Left forelimb (tissue), 1 donor: ENCODE measurements around the gene GSKIP.

Experiments used
- DNase-seq: peaks from one replicate; pipeline ENCODE4 v3.0.0-alpha.2; 2018; ENCODE audit warnings: low spot score

Gene GSKIP

GRCh38 chr14:96380735-96381134 lies 17.4 kb downstream of the GSKIP start:
- no peak for DNase-seq

- no peak for DNase-seq
These were observed 20.1 kb downstream of the GSKIP start for GRCh38 chr14:96383445-96383844.

GRCh38 chr14:96384053-96384452 lies 20.7 kb downstream of the GSKIP start:
- no peak for DNase-seq

- no peak for DNase-seq
These were observed 21.4 kb downstream of the GSKIP start for GRCh38 chr14:96384740-96385139.

GRCh38 chr14:96385385-96385784 lies 22.1 kb downstream of the GSKIP start:
- DNase-seq = no peak

- no peak for DNase-seq
These were observed 27.6 kb downstream of the GSKIP start for GRCh38 chr14:96390965-96391292.

- peak; percentile 94 for DNase-seq
These were observed 28.2 kb downstream of the GSKIP start for GRCh38 chr14:96391293-96392118.

- DNase-seq = no peak
These were observed 29.9 kb downstream of the GSKIP start for GRCh38 chr14:96393071-96393691.

- no peak for DNase-seq
These were observed 30.9 kb downstream of the GSKIP start for GRCh38 chr14:96394047-96394815.

GRCh38 chr14:96398432-96398831 lies 35.1 kb downstream of the GSKIP start:
- no peak for DNase-seq

GRCh38 chr14:96398921-96399320 lies 35.6 kb downstream of the GSKIP start:
- DNase-seq = no peak

- DNase-seq = no peak
These were observed 36.1 kb downstream of the GSKIP start for GRCh38 chr14:96399405-96399804.

- DNase-seq = no peak
These were observed 37.2 kb downstream of the GSKIP start for GRCh38 chr14:96400495-96400894.

GRCh38 chr14:96403409-96403808 lies 40.1 kb downstream of the GSKIP start:
- no peak for DNase-seq

GRCh38 chr14:96405677-96406076 lies 42.4 kb downstream of the GSKIP start:
- no peak for DNase-seq

GRCh38 chr14:96407935-96408570 lies 44.7 kb downstream of the GSKIP start:
- DNase-seq = no peak

- no peak for DNase-seq
These were observed 45.3 kb downstream of the GSKIP start for GRCh38 chr14:96408608-96409007.

- DNase-seq = no peak
These were observed 46.4 kb downstream of the GSKIP start for GRCh38 chr14:96409701-96410100.

GRCh38 chr14:96410119-96410518 lies 46.8 kb downstream of the GSKIP start:
- DNase-seq = no peak

- DNase-seq = no peak
These were observed 50.2 kb downstream of the GSKIP start for GRCh38 chr14:96413526-96413925.

GRCh38 chr14:96415559-96415958 lies 52.2 kb downstream of the GSKIP start:
- no peak for DNase-seq

GRCh38 chr14:96416292-96416691 lies 53.0 kb downstream of the GSKIP start:
- DNase-seq = no peak

GRCh38 chr14:96417254-96417653 lies 53.9 kb downstream of the GSKIP start:
- DNase-seq = no peak
